Fibroblast of lung (primary cell): ENCODE data around the gene SMOC2.

Source experiments
- EZH2 ChIP-seq: IDR thresholded peaks from 2 replicates; pipeline ENCODE4 v1.5.1; 2012; ENCODE audit warnings: low read length, control low read depth, mild to moderate bottlenecking; ENCODE audit errors: missing control alignments
- TF ChIP-seq, protein P1 (sequence below), 2 donors: IDR thresholded peaks in 1 of 2; conservative IDR thresholded peaks in 1 of 2; 1 replicate in 1 of 2; 2 replicates in 1 of 2; pipeline ENCODE4 v1.5.1; 2011 to 2012; ENCODE audit warnings: low read length in 2 of 2, control low read depth in 1 of 2, inconsistent platforms in 1 of 2, low read depth in 1 of 2, mild to moderate bottlenecking in 1 of 2

DNA sequence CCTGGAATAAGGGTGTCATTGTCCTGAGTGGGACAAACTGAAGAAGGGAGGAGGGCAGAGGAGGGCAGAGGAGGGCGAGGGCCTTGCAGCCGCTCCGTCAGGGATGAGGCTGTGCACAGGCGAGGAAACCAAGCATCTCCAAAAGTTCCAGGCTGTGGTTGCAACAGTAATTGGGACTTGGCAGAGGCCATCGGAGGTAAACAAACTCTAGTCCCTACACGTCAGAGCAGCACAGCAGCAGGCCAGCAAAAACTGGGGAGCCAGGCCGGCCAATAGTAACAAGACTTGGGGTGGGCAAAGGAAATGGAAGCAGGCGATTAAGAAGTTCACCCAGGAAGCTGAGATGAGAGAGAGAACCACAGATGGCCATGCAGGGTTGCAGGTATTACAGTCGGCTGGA lies 142.8 kb downstream of the SMOC2 start:
- TF ChIP-seq, protein P1, sequence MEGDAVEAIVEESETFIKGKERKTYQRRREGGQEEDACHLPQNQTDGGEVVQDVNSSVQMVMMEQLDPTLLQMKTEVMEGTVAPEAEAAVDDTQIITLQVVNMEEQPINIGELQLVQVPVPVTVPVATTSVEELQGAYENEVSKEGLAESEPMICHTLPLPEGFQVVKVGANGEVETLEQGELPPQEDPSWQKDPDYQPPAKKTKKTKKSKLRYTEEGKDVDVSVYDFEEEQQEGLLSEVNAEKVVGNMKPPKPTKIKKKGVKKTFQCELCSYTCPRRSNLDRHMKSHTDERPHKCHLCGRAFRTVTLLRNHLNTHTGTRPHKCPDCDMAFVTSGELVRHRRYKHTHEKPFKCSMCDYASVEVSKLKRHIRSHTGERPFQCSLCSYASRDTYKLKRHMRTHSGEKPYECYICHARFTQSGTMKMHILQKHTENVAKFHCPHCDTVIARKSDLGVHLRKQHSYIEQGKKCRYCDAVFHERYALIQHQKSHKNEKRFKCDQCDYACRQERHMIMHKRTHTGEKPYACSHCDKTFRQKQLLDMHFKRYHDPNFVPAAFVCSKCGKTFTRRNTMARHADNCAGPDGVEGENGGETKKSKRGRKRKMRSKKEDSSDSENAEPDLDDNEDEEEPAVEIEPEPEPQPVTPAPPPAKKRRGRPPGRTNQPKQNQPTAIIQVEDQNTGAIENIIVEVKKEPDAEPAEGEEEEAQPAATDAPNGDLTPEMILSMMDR (conservative IDR thresholded peaks at IDR 0.05 in 1 of 2, IDR thresholded peaks at IDR 0.05 in 1 of 2; ENCODE audit: low read depth in 1 of 2, low read length in 2 of 2): no peak
- TF ChIP-seq EZH2: no peak
